K562 (cell line): ENCODE data around the gene GRIK2.

Source experiments
- CEBPG ChIP-seq, 3 experiments: fragments of 200-800 bp in 1 of 3; sonication (Bioruptor generic) in 1 of 3; sonication (generic) in 1 of 3; formaldehyde crosslinking in 1 of 3; IDR thresholded peaks in 2 of 3; conservative IDR thresholded peaks in 1 of 3; 2 replicates each; pipeline versions ENCODE4 v1.6.1 to v1.8.0; 2016 to 2022; ENCODE audit warnings: missing compliant biosample characterization in 2 of 3, missing genetic modification characterization in 2 of 3, mild to moderate bottlenecking in 1 of 3, missing genetic modification reagents in 1 of 3
- CREB1 ChIP-seq, 2 experiments: sonication (generic) in 1 of 2; formaldehyde crosslinking in 1 of 2; IDR thresholded peaks; 2 replicates each; pipeline versions ENCODE4 v1.6.1 to v1.8.0; 2012 to 2022; ENCODE audit warnings: inconsistent platforms in 1 of 2, mild to moderate bottlenecking in 1 of 2, missing genetic modification reagents in 1 of 2, moderate library complexity in 1 of 2
- GABPB1 ChIP-seq: sonication (generic); formaldehyde crosslinking; IDR thresholded peaks from 2 replicates; pipeline ENCODE4 v1.8.0; 2022; ENCODE audit warnings: mild to moderate bottlenecking, missing genetic modification reagents
- JUN ChIP-seq, 2 experiments: sonication (generic) in 1 of 2; formaldehyde crosslinking in 1 of 2; IDR thresholded peaks; 2 replicates each; pipeline versions ENCODE4 v1.6.1 to v1.8.0; 2012 to 2022; ENCODE audit warnings: borderline replicate concordance in 2 of 2, mild to moderate bottlenecking in 2 of 2, improper control_type of control experiment in 1 of 2, low read depth in 1 of 2, low read length in 1 of 2, missing genetic modification reagents in 1 of 2
- MCM7 ChIP-seq, 2 experiments: fragments of 450-650 bp; IDR thresholded peaks; 2 replicates each; pipeline ENCODE4 v1.6.1; 2016 to 2018
- MYC ChIP-seq, 2 experiments: fragments of 250-450 bp in 1 of 2; sonication (Bioruptor Pico) in 1 of 2; IDR thresholded peaks; 2 replicates each; pipeline versions ENCODE4 v1.5.1 to v1.6.1; 2012 to 2021; ENCODE audit warnings: low read depth in 2 of 2, borderline replicate concordance in 1 of 2, improper control_type of control experiment in 1 of 2, low read length in 1 of 2, mild to moderate bottlenecking in 1 of 2, moderate library complexity in 1 of 2
- POLR2A ChIP-seq: fragments of 450-650 bp; conservative IDR thresholded peaks from 2 replicates; pipeline ENCODE4 v1.6.1; 2016
- POLR3G ChIP-seq: IDR thresholded peaks from 2 replicates; pipeline ENCODE4 v1.6.1; 2011; ENCODE audit not compliant: insufficient read length, insufficient replicate concordance; ENCODE audit errors: extremely low read depth
- RBM39 ChIP-seq: fragments of 200-400 bp; formaldehyde crosslinking; optimal IDR thresholded peaks from 2 replicates; pipeline ENCODE3; 2018; ENCODE audit warnings: low read depth, low read length
- YY1 ChIP-seq, 3 experiments: IDR thresholded peaks; 2 replicates each; pipeline ENCODE4 v1.6.1; 2011; ENCODE audit warnings: low read length in 2 of 3, mild to moderate bottlenecking in 2 of 3, moderate library complexity in 2 of 3, borderline replicate concordance in 1 of 3, control low read depth in 1 of 3, low read depth in 1 of 3; ENCODE audit not compliant: insufficient read depth in 3 of 3, insufficient replicate concordance in 2 of 3, control insufficient read depth in 1 of 3, insufficient read length in 1 of 3; ENCODE audit errors: extremely low read depth in 1 of 3
- ZNF41 ChIP-seq: fragments of 250-450 bp; sonication (Bioruptor Pico); conservative IDR thresholded peaks from 2 replicates; pipeline ENCODE4 v1.4.0; 2020; ENCODE audit warnings: mild to moderate bottlenecking
- TF ChIP-seq, protein P1 (sequence below), 3 experiments: IDR thresholded peaks in 2 of 3; conservative IDR thresholded peaks in 1 of 3; 2 replicates each; pipeline ENCODE4 v1.5.1; 2011 to 2012; ENCODE audit warnings: low read length in 3 of 3, mild to moderate bottlenecking in 3 of 3, control low read depth in 2 of 3, improper control_type of control experiment in 1 of 3, inconsistent platforms in 1 of 3, low read depth in 1 of 3, mixed read lengths in 1 of 3, moderate library complexity in 1 of 3; ENCODE audit not compliant: insufficient read depth in 2 of 3
- TF ChIP-seq, protein P2 (sequence below): sonication (generic); formaldehyde crosslinking; IDR thresholded peaks from 2 replicates; pipeline ENCODE4 v1.5.0; 2020; ENCODE audit warnings: missing genetic modification reagents
- TF ChIP-seq, protein P3 (sequence below): sonication (generic); formaldehyde crosslinking; IDR thresholded peaks from 2 replicates; pipeline ENCODE4 v1.8.1; 2023; ENCODE audit warnings: mild to moderate bottlenecking, missing genetic modification reagents

GRCh38 chr6:101351173-101351572 lies 42.3 kb upstream of the GRIK2 start:
- TF ChIP-seq POLR3G, result no peak
- TF ChIP-seq, protein P1, sequence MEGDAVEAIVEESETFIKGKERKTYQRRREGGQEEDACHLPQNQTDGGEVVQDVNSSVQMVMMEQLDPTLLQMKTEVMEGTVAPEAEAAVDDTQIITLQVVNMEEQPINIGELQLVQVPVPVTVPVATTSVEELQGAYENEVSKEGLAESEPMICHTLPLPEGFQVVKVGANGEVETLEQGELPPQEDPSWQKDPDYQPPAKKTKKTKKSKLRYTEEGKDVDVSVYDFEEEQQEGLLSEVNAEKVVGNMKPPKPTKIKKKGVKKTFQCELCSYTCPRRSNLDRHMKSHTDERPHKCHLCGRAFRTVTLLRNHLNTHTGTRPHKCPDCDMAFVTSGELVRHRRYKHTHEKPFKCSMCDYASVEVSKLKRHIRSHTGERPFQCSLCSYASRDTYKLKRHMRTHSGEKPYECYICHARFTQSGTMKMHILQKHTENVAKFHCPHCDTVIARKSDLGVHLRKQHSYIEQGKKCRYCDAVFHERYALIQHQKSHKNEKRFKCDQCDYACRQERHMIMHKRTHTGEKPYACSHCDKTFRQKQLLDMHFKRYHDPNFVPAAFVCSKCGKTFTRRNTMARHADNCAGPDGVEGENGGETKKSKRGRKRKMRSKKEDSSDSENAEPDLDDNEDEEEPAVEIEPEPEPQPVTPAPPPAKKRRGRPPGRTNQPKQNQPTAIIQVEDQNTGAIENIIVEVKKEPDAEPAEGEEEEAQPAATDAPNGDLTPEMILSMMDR (IDR thresholded peaks at IDR 0.05 in 2 of 3, conservative IDR thresholded peaks at IDR 0.05 in 1 of 3; ENCODE audit: insufficient read depth in 2 of 3, low read depth in 1 of 3, low read length in 3 of 3), result no peak
- no peak for TF ChIP-seq ZNF41 (CRISPR knock-in tag)
- no peak for TF ChIP-seq CREB1 (IDR thresholded peaks at IDR 0.05)
- TF ChIP-seq CREB1 (CRISPR knock-in tag; IDR thresholded peaks at IDR 0.05), result no peak
- no peak for TF ChIP-seq RBM39
- TF ChIP-seq, protein P2, sequence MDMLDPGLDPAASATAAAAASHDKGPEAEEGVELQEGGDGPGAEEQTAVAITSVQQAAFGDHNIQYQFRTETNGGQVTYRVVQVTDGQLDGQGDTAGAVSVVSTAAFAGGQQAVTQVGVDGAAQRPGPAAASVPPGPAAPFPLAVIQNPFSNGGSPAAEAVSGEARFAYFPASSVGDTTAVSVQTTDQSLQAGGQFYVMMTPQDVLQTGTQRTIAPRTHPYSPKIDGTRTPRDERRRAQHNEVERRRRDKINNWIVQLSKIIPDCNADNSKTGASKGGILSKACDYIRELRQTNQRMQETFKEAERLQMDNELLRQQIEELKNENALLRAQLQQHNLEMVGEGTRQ (CRISPR knock-in tag), result no peak
- TF ChIP-seq JUN (IDR thresholded peaks at IDR 0.05; ENCODE audit: borderline replicate concordance, low read depth, low read length), result no peak
- TF ChIP-seq JUN (CRISPR knock-in tag; IDR thresholded peaks at IDR 0.05; ENCODE audit: borderline replicate concordance), result no peak
- TF ChIP-seq MYC (IDR thresholded peaks at IDR 0.05; ENCODE audit: low read depth, low read length), result no peak
- no peak for TF ChIP-seq MYC (CRISPR knock-in tag; IDR thresholded peaks at IDR 0.05; ENCODE audit: borderline replicate concordance, low read depth)
- no peak for TF ChIP-seq GABPB1 (CRISPR knock-in tag)
- no peak for TF ChIP-seq CEBPG (CRISPR knock-in tag; IDR thresholded peaks at IDR 0.05)
- TF ChIP-seq CEBPG (tag; conservative IDR thresholded peaks at IDR 0.05 in 1 of 2, IDR thresholded peaks at IDR 0.05 in 1 of 2), result no peak
- TF ChIP-seq YY1 (IDR thresholded peaks at IDR 0.05; ENCODE audit: borderline replicate concordance in 1 of 3, control insufficient read depth in 1 of 3, extremely low read depth in 1 of 3, insufficient read depth in 3 of 3, insufficient read length in 1 of 3, insufficient replicate concordance in 2 of 3, low read depth in 1 of 3, low read length in 2 of 3), result no peak
- TF ChIP-seq, protein P3, sequence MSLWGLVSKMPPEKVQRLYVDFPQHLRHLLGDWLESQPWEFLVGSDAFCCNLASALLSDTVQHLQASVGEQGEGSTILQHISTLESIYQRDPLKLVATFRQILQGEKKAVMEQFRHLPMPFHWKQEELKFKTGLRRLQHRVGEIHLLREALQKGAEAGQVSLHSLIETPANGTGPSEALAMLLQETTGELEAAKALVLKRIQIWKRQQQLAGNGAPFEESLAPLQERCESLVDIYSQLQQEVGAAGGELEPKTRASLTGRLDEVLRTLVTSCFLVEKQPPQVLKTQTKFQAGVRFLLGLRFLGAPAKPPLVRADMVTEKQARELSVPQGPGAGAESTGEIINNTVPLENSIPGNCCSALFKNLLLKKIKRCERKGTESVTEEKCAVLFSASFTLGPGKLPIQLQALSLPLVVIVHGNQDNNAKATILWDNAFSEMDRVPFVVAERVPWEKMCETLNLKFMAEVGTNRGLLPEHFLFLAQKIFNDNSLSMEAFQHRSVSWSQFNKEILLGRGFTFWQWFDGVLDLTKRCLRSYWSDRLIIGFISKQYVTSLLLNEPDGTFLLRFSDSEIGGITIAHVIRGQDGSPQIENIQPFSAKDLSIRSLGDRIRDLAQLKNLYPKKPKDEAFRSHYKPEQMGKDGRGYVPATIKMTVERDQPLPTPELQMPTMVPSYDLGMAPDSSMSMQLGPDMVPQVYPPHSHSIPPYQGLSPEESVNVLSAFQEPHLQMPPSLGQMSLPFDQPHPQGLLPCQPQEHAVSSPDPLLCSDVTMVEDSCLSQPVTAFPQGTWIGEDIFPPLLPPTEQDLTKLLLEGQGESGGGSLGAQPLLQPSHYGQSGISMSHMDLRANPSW, result no peak
- no peak for TF ChIP-seq MCM7 (IDR thresholded peaks at IDR 0.05)
- TF ChIP-seq POLR2A, result no peak
